ENCODE measurements around the gene OR51L1.

- TF ChIP-seq CTCF (conservative IDR thresholded peaks at IDR 0.05; ENCODE audit: low read depth in 2 of 2), result no peak
- no peak for TF ChIP-seq POLR2AphosphoS5 (IDR thresholded peaks at IDR 0.05; ENCODE audit: low read depth)
- no peak for TF ChIP-seq EZH2phosphoT487 (IDR thresholded peaks at IDR 0.05; ENCODE audit: unreplicated experiment)
- no peak for TF ChIP-seq EZH2 (IDR thresholded peaks at IDR 0.05; ENCODE audit: low read depth, unreplicated experiment)
- TF ChIP-seq REST (IDR thresholded peaks at IDR 0.05; ENCODE audit: unreplicated experiment), result no peak
- no peak for TF ChIP-seq ZNF114 (CRISPR knock-in tag; IDR thresholded peaks at IDR 0.05)
- no peak for TF ChIP-seq CREB1 (CRISPR knock-in tag; IDR thresholded peaks at IDR 0.05; ENCODE audit: low read depth)
- no peak for TF ChIP-seq ETS1 (IDR thresholded peaks at IDR 0.05)
- TF ChIP-seq JUNB (IDR thresholded peaks at IDR 0.05; ENCODE audit: unreplicated experiment), result no peak
Measured at GRCh38 chr11:5038341-5038740, 43.7 kb downstream of the OR51L1 start.

All from GM23338 (cell line).